ENCODE measurements around the gene TNFRSF12A.

Gene TNFRSF12A

GRCh38 chr16:3012828-3013420, 7.2 kb upstream of the TNFRSF12A start, which contains the start of gene CLDN9:
Gene CLDN9, plus strand, starts transcription at chr16:3012923. Its CDS starts 440 bp downstream, at chr16:3013363.
- no peak for DNase-seq (ENCODE audit: low read depth in 2 of 2)

- no peak for DNase-seq (ENCODE audit: low read depth in 2 of 2)
These were observed 6.6 kb upstream of the TNFRSF12A start for GRCh38 chr16:3013491-3013951.

GRCh38 chr16:3013998-3014690, 6.0 kb upstream of the TNFRSF12A start:
- DNase-seq (ENCODE audit: low read depth in 2 of 2): no peak

- no peak for DNase-seq (ENCODE audit: low read depth in 2 of 2)
These were observed 5.2 kb upstream of the TNFRSF12A start for GRCh38 chr16:3014971-3015370.

GRCh38 chr16:3015865-3016521, 4.2 kb upstream of the TNFRSF12A start:
- no peak for DNase-seq (ENCODE audit: low read depth in 2 of 2)

GRCh38 chr16:3017344-3017743, 2.8 kb upstream of the TNFRSF12A start:
- no peak for DNase-seq (ENCODE audit: low read depth in 2 of 2)

GRCh38 chr16:3017794-3018506, 2.2 kb upstream of the TNFRSF12A start, which contains the start of gene CLDN6:
Gene CLDN6, minus strand, starts transcription at chr16:3018183. Its CDS starts 2,162 bp downstream, at chr16:3016021.
- no peak for DNase-seq (ENCODE audit: low read depth in 2 of 2)

- DNase-seq (ENCODE audit: low read depth in 2 of 2): no peak
These were observed 448 bp upstream of the TNFRSF12A start for GRCh38 chr16:3019594-3020246.

- peak; percentile 52 to 62 for DNase-seq (ENCODE audit: low read depth in 2 of 2)
These were observed 658 bp downstream of the TNFRSF12A start for GRCh38 chr16:3020604-3021448.

- peak; percentile 69 to 83 for DNase-seq (ENCODE audit: low read depth in 2 of 2)
These were observed 1.5 kb downstream of the TNFRSF12A start for GRCh38 chr16:3021449-3022207.

GRCh38 chr16:3022208-3022683, 2.1 kb downstream of the TNFRSF12A start:
- DNase-seq (ENCODE audit: low read depth in 2 of 2): peak; percentile 79 to 88

GRCh38 chr16:3022684-3023414, 2.7 kb downstream of the TNFRSF12A start:
- DNase-seq (ENCODE audit: low read depth in 2 of 2): no peak

- DNase-seq (ENCODE audit: low read depth in 2 of 2): no peak
These were observed 3.2 kb downstream of the TNFRSF12A start for GRCh38 chr16:3023415-3023668.

- DNase-seq (ENCODE audit: low read depth in 2 of 2): peak; percentile 86 to 93
These were observed 3.7 kb downstream of the TNFRSF12A start, which contains the start of the genes HCFC1R1 and THOC6 for GRCh38 chr16:3023669-3024478. Gene HCFC1R1, minus strand, starts transcription at chr16:3023942. Its CDS starts 1 bp downstream, at chr16:3023941. Gene THOC6, plus strand, starts transcription at chr16:3024035. Its CDS starts 292 bp downstream, at chr16:3024327.

- no peak for DNase-seq (ENCODE audit: low read depth in 2 of 2)
These were observed 5.1 kb downstream of the TNFRSF12A start for GRCh38 chr16:3025032-3026002.

GRCh38 chr16:3026003-3026378, 5.8 kb downstream of the TNFRSF12A start:
- DNase-seq (ENCODE audit: low read depth in 2 of 2): no peak

All from stimulated activated CD8-positive, alpha-beta memory T cell treated with anti-CD3 and anti-CD28 coated beads, Interleukin-15, amount 100 ng/mL, for 4 hours (primary cell).